Stimulated activated CD4-positive, alpha-beta T cell treated with anti-CD3 and anti-CD28 coated beads, Interleukin-4, amount 100 ng/mL, for 48 hours (primary cell): ENCODE data around the gene IL4.
"Not testable (repeated sequence)": the region's sequence is repeated elsewhere in the genome, so short reads cannot be mapped to it uniquely, and the experiment has no call there.

ENCODE experiments used
- DNase-seq, 2 donors: peaks; one replicate each; pipeline ENCODE4 v3.0.0-alpha.2; 2020; ENCODE audit warnings: low read depth in 2 of 2

The IL4 gene

GRCh38 chr5:132674671-132675506 is 1.1 kb downstream of the IL4 start:
- DNase-seq: no peak

GRCh38 chr5:132675936-132676689 is 2.3 kb downstream of the IL4 start:
- no peak for DNase-seq

- DNase-seq: no peak
These were observed 3.4 kb downstream of the IL4 start for GRCh38 chr5:132677191-132677590.

- DNase-seq: no peak
These were observed 4.1 kb downstream of the IL4 start for GRCh38 chr5:132677682-132678400.

- no peak for DNase-seq
These were observed 4.9 kb downstream of the IL4 start for GRCh38 chr5:132678735-132679134.

GRCh38 chr5:132679166-132679565 is 5.4 kb downstream of the IL4 start:
- no peak for DNase-seq

- no peak for DNase-seq
These were observed 6.1 kb downstream of the IL4 start for GRCh38 chr5:132679717-132680380.

- no peak for DNase-seq
These were observed 7.1 kb downstream of the IL4 start for GRCh38 chr5:132680780-132681475.

GRCh38 chr5:132681476-132681831 is 7.7 kb downstream of the IL4 start:
- no peak for DNase-seq

- DNase-seq: no peak
These were observed 8.2 kb downstream of the IL4 start for GRCh38 chr5:132681983-132682382.

GRCh38 chr5:132684491-132684890 is 10.7 kb downstream of the IL4 start:
- DNase-seq: no peak

GRCh38 chr5:132684922-132685720 is 11.3 kb downstream of the IL4 start:
- no peak for DNase-seq

GRCh38 chr5:132686193-132686592 is 12.4 kb downstream of the IL4 start:
- no peak for DNase-seq

GRCh38 chr5:132687995-132688394 is 14.2 kb downstream of the IL4 start:
- DNase-seq: no peak

GRCh38 chr5:132688536-132689339 is 14.9 kb downstream of the IL4 start:
- DNase-seq: no peak

- no peak for DNase-seq
These were observed 15.7 kb downstream of the IL4 start for GRCh38 chr5:132689513-132689912.

GRCh38 chr5:132690156-132690555 is 16.4 kb downstream of the IL4 start:
- no peak for DNase-seq

GRCh38 chr5:132691755-132692631 is 18.2 kb downstream of the IL4 start:
- DNase-seq: not testable (repeated sequence)

- no peak for DNase-seq
These were observed 18.8 kb downstream of the IL4 start for GRCh38 chr5:132692632-132692967.
